Liver (tissue), 9 donors: ENCODE results near the gene ZNF738. TPM values are rescaled to one million over a fixed set of nuclear protein-coding genes. Genes with fewer than 3 reads are reported as not detected.
"Not testable (repeated sequence)": the region's sequence is repeated elsewhere in the genome, so short reads cannot be mapped to it uniquely, and the experiment has no call there.

Source experiments
- DNase-seq: peaks from one replicate; pipeline ENCODE4 v3.0.0-alpha.2; 2017; ENCODE audit warnings: low spot score
- H3K27ac ChIP-seq, 2 donors: one replicate each; pipeline ENCODE4 v1.7.0; 2013; ENCODE audit warnings: inconsistent platforms in 2 of 2, low read length in 2 of 2, control low read depth in 1 of 2, low read depth in 1 of 2, mild to moderate bottlenecking in 1 of 2
- H3K27me3 ChIP-seq, 4 donors: one replicate each; pipeline versions ENCODE4 v1.6.1 to v1.7.0; 2013; ENCODE audit warnings: low read length in 3 of 4, inconsistent platforms in 1 of 4, mild to moderate bottlenecking in 1 of 4, moderate library complexity in 1 of 4; ENCODE audit not compliant: control insufficient read depth in 4 of 4, insufficient read depth in 4 of 4
- H3K36me3 ChIP-seq, 4 donors: one replicate each; pipeline versions ENCODE4 v1.6.1 to v1.7.0; 2013; ENCODE audit warnings: low read length in 3 of 4, mild to moderate bottlenecking in 3 of 4, low read depth in 1 of 4, moderate library complexity in 1 of 4; ENCODE audit not compliant: control insufficient read depth in 4 of 4, insufficient read depth in 3 of 4
- H3K4me1 ChIP-seq, 4 donors: one replicate each; pipeline versions ENCODE4 v1.6.1 to v1.7.0; 2013; ENCODE audit warnings: low read length in 3 of 4, mild to moderate bottlenecking in 3 of 4, moderate library complexity in 1 of 4; ENCODE audit not compliant: control insufficient read depth in 4 of 4, insufficient read depth in 4 of 4
- H3K4me3 ChIP-seq, 3 donors: one replicate each; pipeline versions ENCODE4 v1.6.1 to v1.7.0; 2013; ENCODE audit warnings: low read length in 3 of 3, control low read depth in 1 of 3, low read depth in 1 of 3, mild to moderate bottlenecking in 1 of 3
- H3K9ac ChIP-seq, 2 donors: one replicate each; pipeline ENCODE4 v1.7.0; 2013; ENCODE audit warnings: low read length in 2 of 2, mild to moderate bottlenecking in 2 of 2, moderate library complexity in 2 of 2, control low read depth in 1 of 2, low read depth in 1 of 2
- H3K9me3 ChIP-seq, 4 donors: one replicate each; pipeline versions ENCODE4 v1.6.1 to v1.7.0; 2013; ENCODE audit warnings: low read length in 3 of 4; ENCODE audit not compliant: control insufficient read depth in 4 of 4
- CTCF ChIP-seq: fragments of 150-350 bp; IDR thresholded peaks from 2 replicates; pipeline ENCODE4 v1.5.1; 2017; ENCODE audit warnings: improper control_type of control experiment, low read depth, low read length; ENCODE audit not compliant: missing input control
- FOXA2 ChIP-seq: IDR thresholded peaks from 2 replicates; pipeline ENCODE4 v1.6.1; 2016; ENCODE audit warnings: antibody characterized with exemption
- GABPA ChIP-seq, 2 donors: IDR thresholded peaks in 1 of 2; conservative IDR thresholded peaks in 1 of 2; 2 replicates each; pipeline ENCODE4 v1.6.1; 2016; ENCODE audit warnings: antibody characterized with exemption in 2 of 2, mild to moderate bottlenecking in 1 of 2, moderate library complexity in 1 of 2
- HNF4A ChIP-seq, 2 donors: conservative IDR thresholded peaks; 2 replicates each; pipeline ENCODE4 v1.6.1; 2016; ENCODE audit warnings: antibody characterized with exemption in 2 of 2, mild to moderate bottlenecking in 2 of 2
- MAX ChIP-seq: IDR thresholded peaks from 2 replicates; pipeline ENCODE4 v1.6.1; 2016; ENCODE audit warnings: antibody characterized with exemption
- NR2F2 ChIP-seq: IDR thresholded peaks from 2 replicates; pipeline ENCODE4 v1.6.1; 2016; ENCODE audit warnings: antibody characterized with exemption
- RAD21 ChIP-seq, 2 donors: IDR thresholded peaks; 2 replicates each; pipeline ENCODE4 v1.6.1; 2016; ENCODE audit warnings: antibody characterized with exemption in 2 of 2, mild to moderate bottlenecking in 2 of 2
- REST ChIP-seq: IDR thresholded peaks from 2 replicates; pipeline ENCODE4 v1.6.1; 2016; ENCODE audit warnings: antibody characterized with exemption, mild to moderate bottlenecking
- WGBS: extraction: QIAGEN DNeasy Blood & Tissue Kit; methylation state at CpG from one replicate; pipeline ENCODE4 v1.1.7; 2013; 5-methylcytosine and 5-hydroxymethylcytosine counted together
- polyA plus RNA-seq, 2 donors: library from polyadenylated mRNA; stranded (reverse) in 1 of 2; unstranded in 1 of 2; fragments of 200-250 nt in 1 of 2; fragments of >200 nt in 1 of 2; fragmentation: Nextera tagmentation in 1 of 2; extraction: Ambion mirVana in 1 of 2; gene quantifications; one replicate each; pipeline versions ENCODE4 v1.2.1 to v1.2.3, GENCODE V29; 2013 to 2015
- total RNA-seq, 2 donors: library from RNA; depleted of rRNA; stranded (reverse); fragments of >200 nt; gene quantifications; one replicate each; pipeline ENCODE4 v1.2.3, GENCODE V29; 2014
- donor health status: healthy.
- donor health status: healthy.
- donor health status: healthy.
- donor health status: healthy.
- donor health status: healthy.

ZNF738 gene
- total and polyA plus RNA-seq, 4 donors = 0.29 to 4.5 (median 0.58) TPM

- DNase-seq = no peak
- no peak overlapping the region for H3K9ac ChIP-seq
- no peaks in the 10 kb centered on the region for H3K27me3 ChIP-seq
- no peak for TF ChIP-seq MAX
- TF ChIP-seq NR2F2 = no peak
- TF ChIP-seq GABPA (IDR thresholded peaks at IDR 0.05 in 1 of 2, conservative IDR thresholded peaks at IDR 0.05 in 1 of 2) = no peak
- TF ChIP-seq CTCF = no peak
- peaks cover 5 to 16% (median 11%) of the 10 kb centered on the region in 4 donors for H3K9me3 ChIP-seq
- 71% methylated on average over 2 of the region's 2 CpGs for WGBS
- no peaks in the 10 kb centered on the region for H3K36me3 ChIP-seq
- H3K4me1 ChIP-seq = no peaks in the 10 kb centered on the region
- no peak overlapping the region for H3K4me3 ChIP-seq
- no peak overlapping the region for H3K27ac ChIP-seq
These were observed 23.1 kb upstream of the ZNF738 start for GRCh38 chr19:21335721-21336120.

GRCh38 chr19:21344841-21345240 is 14.0 kb upstream of the ZNF738 start:
- peaks cover 0 to 12% (median 3%) of the 10 kb centered on the region in 4 donors for H3K9me3 ChIP-seq
- not testable (repeated sequence) for H3K4me3 ChIP-seq, H3K27me3 ChIP-seq, H3K9ac ChIP-seq, H3K36me3 ChIP-seq, H3K27ac ChIP-seq, H3K4me1 ChIP-seq, DNase-seq
- 67% methylated on average over 2 of the region's 2 CpGs for WGBS

- no peak overlapping the region for H3K4me3 ChIP-seq
- peaks cover 0 to 9% (median 3%) of the 10 kb centered on the region in 4 donors for H3K9me3 ChIP-seq
- H3K9ac ChIP-seq = no peak overlapping the region
- TF ChIP-seq FOXA2 (no peak), HNF4A (conservative IDR thresholded peaks at IDR 0.05) (no peak)
- WGBS = 56% methylated on average over 2 of the region's 2 CpGs
- no peaks in the 10 kb centered on the region for H3K36me3 ChIP-seq
- no peak overlapping the region for H3K27ac ChIP-seq
- no peaks in the 10 kb centered on the region for H3K27me3 ChIP-seq
- no peak for DNase-seq
- no peaks in the 10 kb centered on the region for H3K4me1 ChIP-seq
These were observed 6.0 kb upstream of the ZNF738 start for GRCh38 chr19:21352830-21353229.

GRCh38 chr19:21362291-21362690 is 3.5 kb downstream of the ZNF738 start:
- no peaks in the 10 kb centered on the region for H3K4me1 ChIP-seq
- no peak overlapping the region for H3K27ac ChIP-seq
- peaks cover 0 to 3% (median 0%) of the 10 kb centered on the region in 4 donors for H3K36me3 ChIP-seq
- 90% methylated on average over 3 of the region's 3 CpGs for WGBS
- TF ChIP-seq FOXA2 = no peak
- TF ChIP-seq REST = no peak
- no peak for TF ChIP-seq GABPA (IDR thresholded peaks at IDR 0.05 in 1 of 2, conservative IDR thresholded peaks at IDR 0.05 in 1 of 2)
- TF ChIP-seq NR2F2 = no peak
- no peak for TF ChIP-seq RAD21 (IDR thresholded peaks at IDR 0.05)
- no peak for DNase-seq
- no peak overlapping the region for H3K4me3 ChIP-seq
- H3K9ac ChIP-seq = no peak overlapping the region
- H3K27me3 ChIP-seq = no peaks in the 10 kb centered on the region
- H3K9me3 ChIP-seq = peaks cover 0 to 8% (median 3%) of the 10 kb centered on the region in 4 donors
